HL-60 (cell line): Measurements from ENCODE around the gene MFSD6.

Experiments
- CTCF ChIP-seq: IDR thresholded peaks from one replicate; pipeline ENCODE4 v1.5.1; 2011; ENCODE audit warnings: low read length, control low read depth, inconsistent platforms; ENCODE audit not compliant: insufficient read depth
- GABPA ChIP-seq: IDR thresholded peaks from 2 replicates; pipeline ENCODE4 v1.6.1; 2012; ENCODE audit warnings: low read depth
- POLR2AphosphoS5 ChIP-seq: IDR thresholded peaks from 2 replicates; pipeline ENCODE4 v1.6.1; 2012; ENCODE audit warnings: low read depth
- REST ChIP-seq: IDR thresholded peaks from 2 replicates; pipeline ENCODE4 v1.6.1; 2012; ENCODE audit warnings: low read depth; ENCODE audit not compliant: insufficient replicate concordance

- TF ChIP-seq CTCF (no peak), REST (no peak), POLR2AphosphoS5 (no peak), GABPA (no peak)
Observed at GRCh38 chr2:190504912-190505311, 96.8 kb downstream of the MFSD6 start.
